COR-L47 (cell line): ENCODE data around the gene SLCO3A1.
A peak's percentile ranks its signal among the peaks of the same experiment; 100 is the strongest.
"Not testable (repeated sequence)": the region's sequence is repeated elsewhere in the genome, so short reads cannot be mapped to it uniquely, and the experiment has no call there.

Experiments used
- DNase-seq: peaks from one replicate; lab custom pipeline; 2025; lab: John Stamatoyannopoulos, UW

Gene SLCO3A1

GRCh38 chr15:92070251-92070650 is 216.7 kb downstream of the SLCO3A1 start:
- not testable (repeated sequence) for DNase-seq

DNA sequence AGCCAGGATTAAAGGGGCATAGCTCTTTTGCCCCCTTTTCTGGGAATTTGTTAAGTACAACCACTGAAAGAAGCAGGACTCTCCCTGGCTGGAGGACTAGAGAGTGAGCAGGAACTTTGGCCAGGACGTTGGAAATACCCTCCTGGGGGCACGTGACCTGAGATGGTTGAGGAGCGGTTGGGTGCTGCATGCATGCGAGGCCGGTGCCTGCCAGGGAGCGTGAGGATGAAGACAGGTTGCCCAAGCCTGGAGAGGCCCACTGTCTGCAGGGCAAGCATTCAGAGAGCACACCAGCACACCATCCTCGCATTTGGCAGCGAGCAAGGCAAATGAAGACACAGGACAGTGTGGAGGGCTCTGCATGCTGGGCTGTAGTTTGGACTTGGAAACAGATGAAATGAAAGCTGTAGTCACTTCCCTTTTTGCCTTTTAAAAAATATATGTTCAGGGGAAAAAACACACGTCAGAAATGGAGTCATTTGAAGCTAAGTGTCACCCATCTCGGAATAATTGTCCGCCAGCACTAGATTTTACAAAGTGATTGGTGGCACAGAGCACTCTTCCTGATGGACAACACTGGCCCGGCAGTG is 217.6 kb downstream of the SLCO3A1 start:
- no peak for DNase-seq

DNA sequence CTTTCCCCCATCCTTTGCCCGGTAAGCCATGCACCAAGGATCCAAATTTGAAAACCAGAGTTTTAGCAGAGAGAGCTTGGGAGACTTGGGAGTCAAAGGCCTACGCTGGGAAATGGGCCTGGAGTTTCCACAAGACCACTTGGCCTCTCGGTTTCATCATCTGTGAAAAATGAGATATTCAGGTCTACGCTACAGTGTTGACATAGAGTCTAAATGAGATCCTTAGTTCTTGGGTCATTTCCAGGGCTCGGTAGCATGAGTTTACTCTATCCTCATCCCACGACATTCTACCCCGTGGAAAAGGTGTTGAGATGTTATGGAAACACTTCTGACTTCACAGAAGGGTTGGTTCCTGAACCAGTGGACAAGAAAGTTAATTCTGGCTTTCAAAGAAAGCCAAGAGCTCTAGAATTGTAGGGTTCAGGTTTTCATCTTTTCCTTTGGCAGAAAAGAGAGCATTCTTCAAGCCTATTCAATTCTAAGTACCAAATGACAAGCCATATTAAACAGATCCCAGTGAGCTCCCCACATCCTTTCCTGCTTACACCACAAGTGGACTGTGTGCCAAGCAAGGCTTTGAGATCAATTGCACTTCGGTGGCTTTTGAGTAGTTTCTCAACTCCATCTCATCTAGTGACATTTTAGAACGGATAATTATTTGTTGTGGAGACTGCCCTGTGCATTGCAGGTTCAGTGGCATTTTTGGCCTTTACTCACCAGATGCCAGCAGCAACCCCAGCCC is 219.7 kb downstream of the SLCO3A1 start:
- no peak for DNase-seq

DNA sequence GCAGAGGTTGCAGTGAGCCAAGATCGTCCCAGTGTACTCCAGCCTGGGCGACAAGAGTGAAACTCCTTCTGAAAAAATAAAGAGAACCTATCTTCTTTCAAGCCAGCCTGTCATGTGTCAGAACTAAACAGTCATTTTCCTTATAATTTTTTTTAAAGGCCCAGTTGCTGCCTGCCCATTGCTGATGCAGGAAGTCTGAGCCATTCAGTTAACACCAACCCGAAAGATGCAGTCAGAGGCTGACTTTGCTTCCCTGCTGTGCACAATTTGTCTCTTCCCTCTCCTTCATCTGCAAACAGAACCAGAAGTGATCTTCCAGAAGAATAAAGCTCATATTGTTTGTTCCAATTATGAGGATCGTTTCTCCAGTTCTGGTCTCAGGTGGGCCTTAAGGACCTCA is 220.6 kb downstream of the SLCO3A1 start:
- no peak for DNase-seq

DNA sequence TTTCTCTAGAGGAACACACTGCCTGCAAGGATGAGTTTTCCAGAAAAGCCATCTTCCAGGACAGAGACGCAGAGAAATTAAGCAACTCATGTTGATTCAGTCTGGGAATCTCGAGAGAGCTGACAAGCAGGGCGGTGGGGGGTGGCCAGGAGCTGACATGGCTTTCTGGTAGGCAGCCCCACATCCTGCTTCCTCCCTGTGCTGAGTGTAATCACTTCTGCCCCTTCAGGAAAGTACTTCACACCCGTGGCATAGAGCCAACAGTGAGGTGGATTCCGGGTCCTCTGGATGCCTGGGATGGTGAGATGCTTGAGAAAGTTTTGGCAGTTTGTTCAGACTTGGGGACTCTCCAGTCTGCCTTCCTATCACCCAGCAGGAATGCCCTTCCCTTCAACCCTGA is 221.1 kb downstream of the SLCO3A1 start:
- DNase-seq: no peak

DNA sequence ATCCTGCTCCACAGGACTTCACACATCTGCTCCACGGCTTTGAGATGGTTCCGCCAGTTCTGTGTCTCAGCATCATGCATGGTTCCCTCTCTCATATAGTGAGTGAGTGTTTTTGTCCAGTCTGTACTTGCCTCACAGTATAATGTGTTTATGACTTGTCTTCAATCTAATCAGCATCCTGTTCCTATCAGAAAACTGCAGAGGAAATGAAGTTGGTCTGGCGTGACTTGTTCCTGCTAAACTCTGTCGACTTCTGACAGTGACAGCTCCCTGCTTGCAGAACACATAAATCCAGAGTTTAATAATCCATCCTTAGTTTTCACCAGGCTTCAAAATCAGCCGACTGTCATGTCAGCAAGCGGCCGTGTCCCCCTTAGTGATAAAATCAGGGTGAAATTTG is 222.3 kb downstream of the SLCO3A1 start:
- DNase-seq: no peak

DNA sequence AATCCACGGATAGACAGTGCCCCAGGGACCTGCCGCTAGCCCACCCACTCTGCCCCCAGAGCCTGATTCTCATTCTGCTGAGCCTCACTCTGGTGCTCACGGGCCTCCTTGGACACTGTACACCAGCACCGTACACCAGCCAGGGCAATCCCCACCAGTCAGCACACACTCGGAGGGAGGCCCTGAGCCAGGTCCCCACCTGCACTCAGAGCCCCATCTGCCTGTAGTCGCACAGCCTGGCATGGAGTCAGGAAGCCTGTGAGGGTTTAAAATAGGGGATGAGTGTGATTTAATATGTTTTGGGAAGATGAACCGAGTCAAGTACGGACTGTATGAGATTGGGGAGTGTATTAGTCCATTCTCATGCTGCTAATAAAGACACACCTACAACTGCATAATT is 223.0 kb downstream of the SLCO3A1 start:
- DNase-seq: no peak

DNA sequence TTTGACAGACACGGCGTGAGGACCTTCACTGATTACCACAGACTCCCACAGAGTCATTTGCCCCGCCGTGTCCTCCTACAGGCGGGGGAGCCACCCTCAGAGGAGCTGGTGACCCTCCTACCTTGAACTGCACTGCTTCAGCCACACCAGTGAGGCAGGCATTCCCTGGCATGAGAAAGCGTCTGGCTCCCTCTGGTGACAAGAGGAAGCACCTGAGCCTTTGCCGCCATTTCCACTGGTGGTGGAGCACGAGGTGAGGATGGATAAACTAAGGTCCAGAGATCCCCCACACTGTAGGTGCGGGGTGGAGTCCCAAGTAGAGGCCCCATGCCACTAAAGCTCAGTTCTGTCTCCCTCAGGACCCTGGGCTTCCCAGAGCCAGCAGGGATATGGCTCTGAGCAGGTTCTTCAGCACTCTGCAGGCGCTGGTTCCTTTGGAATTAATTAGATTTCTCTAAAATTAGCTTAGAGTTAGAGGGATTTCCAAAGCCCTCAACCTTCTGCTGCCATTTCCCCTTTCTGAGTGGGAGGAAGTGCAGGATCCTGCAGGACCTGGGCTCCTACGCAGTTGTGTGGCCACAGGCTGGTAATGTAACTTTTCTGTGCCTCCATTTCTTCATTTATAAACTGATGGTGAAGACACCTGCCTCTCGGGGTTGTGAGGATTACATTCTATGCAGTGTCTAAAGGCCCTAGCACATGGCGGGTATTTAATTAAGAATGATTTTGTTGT is 224.0 kb downstream of the SLCO3A1 start:
- DNase-seq: peak; percentile 60

DNA sequence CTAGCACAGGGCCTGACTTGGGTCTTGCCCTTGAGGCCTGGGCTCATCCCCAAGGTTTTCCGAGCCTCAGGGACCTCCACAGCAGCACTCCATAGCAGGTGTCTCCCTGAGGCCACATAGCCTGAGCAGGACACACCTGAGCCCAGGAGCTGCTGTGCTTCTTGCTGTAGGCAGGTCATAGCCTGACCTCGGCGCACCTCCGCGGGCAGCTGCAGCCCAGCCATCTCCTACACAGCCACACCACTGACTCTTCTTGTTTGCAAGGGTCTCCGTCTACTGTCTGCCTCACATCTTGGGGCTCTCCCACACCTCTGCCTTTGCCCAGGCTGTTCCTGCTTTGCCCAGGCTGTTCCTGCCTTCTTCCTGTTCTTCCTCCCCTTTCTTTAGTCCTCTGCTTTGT is 224.8 kb downstream of the SLCO3A1 start:
- DNase-seq: no peak

- DNase-seq: no peak
Observed at GRCh38 chr15:92079047-92079446, 225.5 kb downstream of the SLCO3A1 start.

DNA sequence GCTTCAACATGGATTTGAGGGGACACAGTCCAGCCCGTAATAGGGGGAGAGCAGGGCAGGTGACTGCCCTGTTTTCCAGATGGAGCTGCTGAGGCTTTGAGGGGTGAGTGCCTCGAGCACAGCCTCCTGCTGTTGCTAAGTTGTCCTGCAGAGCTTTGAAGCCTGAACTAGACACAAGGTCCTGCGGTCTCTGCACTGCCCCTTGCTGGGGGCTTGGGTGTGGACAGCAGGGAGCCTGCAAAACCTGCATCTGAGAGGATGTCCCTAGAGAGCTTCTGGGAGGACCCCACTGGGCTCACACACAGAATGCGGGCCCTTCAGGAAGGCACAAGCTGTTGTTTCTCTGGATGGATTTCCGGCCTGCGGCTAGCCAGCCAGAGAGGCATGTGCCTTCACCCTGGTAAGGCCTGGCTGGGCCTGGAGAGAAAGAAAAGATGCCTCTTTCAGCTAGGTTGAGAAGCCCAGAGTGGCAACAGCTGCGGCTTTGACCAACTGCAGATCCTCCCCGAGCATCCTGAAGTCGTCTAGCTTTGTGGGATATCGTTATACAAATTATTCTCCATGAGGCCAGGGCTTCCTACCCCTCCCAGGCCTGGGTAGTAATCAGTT is 226.2 kb downstream of the SLCO3A1 start:
- DNase-seq: no peak

DNA sequence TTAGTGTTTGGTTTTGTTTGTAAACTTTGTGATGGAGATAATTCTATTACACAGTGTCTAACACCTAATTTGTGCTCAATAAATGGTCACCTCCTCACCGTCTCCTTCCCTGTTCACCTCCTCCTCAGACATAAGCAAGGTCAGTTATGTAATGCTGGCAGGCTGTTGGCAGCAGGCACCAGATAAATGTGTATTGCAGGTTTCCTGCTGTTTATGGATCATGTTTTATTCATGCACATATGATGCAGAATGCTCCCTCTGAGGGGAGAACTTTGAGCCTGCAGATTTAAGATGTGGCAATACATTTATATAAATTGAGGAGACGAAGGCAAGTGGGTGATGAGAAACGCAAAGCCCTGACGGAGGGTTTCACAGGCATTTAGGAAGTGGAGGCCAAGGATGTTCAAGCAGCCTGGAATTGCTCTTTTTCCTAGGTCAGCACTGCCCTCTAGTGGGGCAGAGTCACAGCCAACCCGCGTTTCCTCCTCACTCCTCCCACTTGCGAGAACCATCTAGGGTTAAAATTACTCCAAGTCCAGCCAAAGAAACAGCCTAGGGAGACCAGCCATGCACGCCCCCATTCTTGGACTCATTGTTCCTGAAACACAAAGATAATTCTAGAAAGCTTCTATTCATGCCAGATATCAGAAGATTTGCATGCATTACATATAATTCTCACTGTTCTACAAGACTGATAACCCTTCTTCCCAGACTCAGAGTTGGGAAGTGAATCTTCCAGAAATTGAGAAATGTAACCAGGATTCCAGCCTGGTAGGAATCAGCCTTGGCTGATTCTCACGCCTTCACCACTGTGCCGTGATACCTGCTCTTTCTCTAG is 228.7 kb downstream of the SLCO3A1 start:
- peak; percentile 62 for DNase-seq

DNA sequence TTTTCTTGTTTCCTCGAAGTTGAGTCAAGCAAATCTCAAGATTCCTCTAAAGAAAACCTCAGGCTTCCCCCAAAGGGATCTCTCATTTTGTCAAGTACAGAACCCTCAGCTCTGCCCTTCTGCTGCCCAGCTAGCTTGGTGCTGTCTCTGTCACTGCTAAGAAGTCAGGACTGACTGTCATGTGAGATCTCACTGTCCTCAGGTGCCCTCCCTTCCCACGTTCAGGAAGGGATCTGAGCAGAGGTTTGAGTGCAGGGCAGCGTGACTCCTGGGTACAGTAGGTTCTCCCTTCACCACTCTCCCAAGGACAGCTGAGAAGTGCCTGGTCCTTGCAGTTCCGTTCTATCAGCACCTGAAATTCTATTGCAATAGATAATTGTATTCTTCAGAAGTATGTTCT is 229.7 kb downstream of the SLCO3A1 start:
- no peak for DNase-seq

- DNase-seq: no peak
Observed at GRCh38 chr15:92087211-92087610, 233.7 kb downstream of the SLCO3A1 start.

DNA sequence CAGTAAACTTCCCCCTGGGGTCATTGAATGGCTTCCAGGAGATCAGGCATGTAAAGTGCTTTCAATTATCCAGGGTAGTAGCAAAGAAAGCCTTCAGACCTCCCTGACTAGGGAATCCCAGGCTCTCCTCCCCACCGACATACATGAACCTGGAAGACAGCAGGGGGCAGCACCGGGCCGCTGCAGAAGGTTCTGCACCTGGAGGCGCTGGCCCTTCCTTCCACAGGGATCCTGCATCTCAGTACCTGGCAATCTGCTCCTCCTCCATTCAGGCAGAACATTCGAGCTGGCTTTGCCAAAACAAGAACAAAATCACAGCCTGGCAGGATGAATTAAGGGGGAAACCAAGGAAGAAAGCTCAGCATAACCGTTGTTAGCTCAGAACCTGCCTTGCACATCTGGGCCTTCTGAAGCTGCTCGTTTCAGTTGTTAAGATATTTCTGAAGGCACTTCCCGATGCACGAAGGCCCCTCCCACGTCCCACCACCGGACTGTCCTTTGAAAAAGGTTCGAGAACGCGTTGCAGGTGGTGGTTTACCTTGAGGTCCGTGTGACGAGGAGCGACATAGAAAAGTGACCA is 237.7 kb downstream of the SLCO3A1 start:
- DNase-seq: peak; percentile 54

DNA sequence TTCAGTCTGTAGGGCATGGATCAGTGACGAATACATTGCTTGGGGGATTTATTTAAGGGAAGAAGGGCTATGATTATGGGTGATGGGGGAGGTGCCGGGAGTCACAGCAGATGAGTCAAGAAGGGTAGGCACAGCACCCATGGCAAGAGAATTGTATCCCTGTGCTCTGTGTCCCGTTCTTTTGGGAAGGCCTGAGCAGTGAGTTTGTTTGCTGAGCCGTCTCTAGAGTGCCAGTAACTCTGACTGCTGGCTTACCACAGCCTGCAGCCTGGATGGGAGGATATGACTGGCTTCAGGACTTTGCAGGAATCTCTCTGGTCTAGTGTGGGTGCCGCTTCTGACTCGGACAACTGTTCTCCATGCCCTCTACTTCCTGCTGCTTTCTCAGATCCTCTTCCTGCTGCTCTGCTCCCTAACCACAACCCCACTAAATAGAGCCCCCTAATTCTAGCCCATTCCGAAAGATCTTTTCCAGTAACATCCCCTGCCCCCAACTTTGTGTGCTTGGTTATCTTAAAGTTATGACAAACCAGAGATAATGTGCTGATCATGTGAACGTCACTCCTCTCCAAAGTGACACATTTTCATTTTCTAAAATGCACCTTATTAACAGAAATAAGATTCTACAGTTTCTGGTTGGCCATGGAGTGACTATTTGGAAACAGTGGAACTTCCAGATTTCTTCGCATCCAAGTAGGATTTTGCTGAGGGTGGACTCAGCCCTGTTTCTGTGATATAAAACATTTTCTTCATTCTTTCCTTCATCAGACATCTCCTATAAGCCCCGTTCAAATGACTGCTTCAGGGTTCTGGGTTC is 239.0 kb downstream of the SLCO3A1 start:
- DNase-seq: no peak

DNA sequence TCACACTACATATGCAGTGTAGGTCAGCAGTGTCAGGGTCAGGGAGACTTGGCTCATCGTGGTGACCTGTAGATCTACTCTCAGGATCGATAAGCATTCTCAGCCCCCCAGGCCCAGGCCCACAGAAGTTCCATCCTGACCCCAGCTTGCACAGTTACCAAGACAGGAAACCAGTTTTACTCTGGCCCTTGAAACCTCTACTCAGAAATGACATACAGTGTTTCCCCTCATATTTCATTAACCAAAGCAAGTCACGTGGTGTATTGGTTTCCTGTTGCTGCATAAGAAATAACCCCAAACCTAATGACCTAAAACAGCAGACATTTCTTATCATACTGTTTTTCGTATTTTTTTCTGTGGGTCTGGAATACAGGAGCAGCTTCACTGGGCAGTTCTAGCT is 242.2 kb downstream of the SLCO3A1 start:
- DNase-seq: no peak

DNA sequence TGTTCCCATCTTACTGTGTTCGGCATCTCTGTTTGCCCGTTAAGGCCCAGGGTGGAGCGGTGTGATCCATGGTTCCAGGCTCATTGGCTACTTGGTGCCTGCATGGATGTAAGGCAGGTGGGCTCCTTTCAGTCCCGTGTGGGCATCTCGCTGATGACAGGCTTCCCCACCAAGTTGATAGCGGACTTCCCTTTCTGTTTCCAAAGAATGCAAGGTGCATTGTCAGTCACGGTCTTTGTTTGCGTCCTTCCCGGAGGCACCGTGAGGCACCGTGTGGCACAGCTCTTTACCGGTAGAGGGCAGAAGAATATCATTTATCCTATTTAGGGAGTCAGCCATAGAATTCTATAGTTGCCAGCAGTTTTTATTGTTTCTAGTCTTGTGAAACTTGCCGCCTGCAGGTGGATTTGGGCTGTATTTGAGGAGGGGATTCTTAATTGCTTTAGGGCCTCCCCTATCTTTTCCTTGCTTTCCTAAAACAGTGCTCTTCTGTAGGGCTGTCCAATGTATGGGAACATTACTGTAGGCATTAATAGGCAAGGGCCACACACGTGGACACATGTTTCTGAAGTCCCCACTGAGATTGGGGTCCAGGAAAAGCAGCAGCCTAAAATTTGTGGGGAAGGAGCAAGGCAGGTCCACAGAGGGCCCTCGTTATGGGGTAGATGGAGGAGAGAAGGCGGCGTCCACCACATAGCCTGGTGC is 244.1 kb downstream of the SLCO3A1 start:
- peak; percentile 30 for DNase-seq

DNA sequence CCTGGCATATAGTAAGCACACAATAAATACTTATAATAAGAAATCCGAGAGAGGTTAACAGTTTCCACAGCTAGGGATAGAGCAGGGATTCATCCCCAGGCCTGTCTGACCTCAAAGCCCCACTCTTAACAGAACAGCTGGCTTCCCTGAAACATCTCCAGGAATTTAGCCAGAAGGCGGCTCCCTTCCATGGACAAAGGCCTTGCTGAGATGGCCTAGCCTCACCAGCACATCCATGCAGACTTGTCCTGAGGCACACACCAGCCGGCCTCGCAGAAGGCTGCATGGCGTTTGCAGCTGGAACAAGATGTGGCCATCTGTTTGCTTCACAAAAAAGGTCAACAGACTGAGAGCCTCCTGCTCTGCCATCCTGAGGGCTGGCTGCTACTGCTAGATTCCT is 245.4 kb downstream of the SLCO3A1 start:
- no peak for DNase-seq

DNA sequence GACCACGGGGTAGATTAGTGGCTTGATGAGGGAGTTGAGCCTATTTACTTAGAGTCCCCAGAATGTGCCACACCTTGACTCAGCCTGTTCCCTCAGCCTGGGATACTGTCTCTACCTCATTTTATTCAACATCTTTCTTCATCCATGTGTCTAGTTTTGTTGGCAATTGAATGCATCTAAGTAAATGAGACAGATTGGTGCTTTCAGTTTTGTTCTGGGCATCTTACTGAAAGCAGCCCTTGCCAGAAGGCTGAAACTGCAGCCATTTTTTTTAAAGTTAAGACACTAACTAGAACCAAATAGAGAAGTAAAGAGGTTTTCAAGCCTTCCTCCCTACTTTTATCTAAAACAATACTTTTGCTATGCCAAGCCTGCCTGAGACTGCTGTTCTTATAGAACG is 246.8 kb downstream of the SLCO3A1 start:
- no peak for DNase-seq
